Mesodermal cell (in vitro differentiated cells): ENCODE measurements around the gene MYL9.

Experiments used
- H3K27ac ChIP-seq: 2 replicates; pipeline ENCODE4 v1.7.0; 2013; ENCODE audit warnings: mild to moderate bottlenecking, low read depth, low read length, moderate library complexity; ENCODE audit not compliant: severe bottlenecking
- H3K36me3 ChIP-seq: 2 replicates; pipeline ENCODE4 v1.7.1; 2013; ENCODE audit warnings: mild to moderate bottlenecking, low read length, moderate library complexity; ENCODE audit not compliant: control insufficient read depth, insufficient read depth
- H3K4me1 ChIP-seq: one replicate; pipeline ENCODE4 v1.7.1; 2013; ENCODE audit warnings: mild to moderate bottlenecking, low read length; ENCODE audit not compliant: insufficient read depth, control insufficient read depth, poor library complexity, severe bottlenecking
- H3K4me3 ChIP-seq: 2 replicates; pipeline ENCODE4 v1.7.0; 2013; ENCODE audit warnings: low read length, control low read depth, mild to moderate bottlenecking; ENCODE audit not compliant: insufficient read depth, poor library complexity, severe bottlenecking; ENCODE audit errors: extremely low read depth
- H3K9me3 ChIP-seq: 2 replicates; pipeline ENCODE4 v1.7.1; 2013; ENCODE audit warnings: mild to moderate bottlenecking, low read length, moderate library complexity; ENCODE audit not compliant: control insufficient read depth
- WGBS, 2 experiments: methylation state at CpG; one replicate each; pipeline ENCODE4 v1.1.5; 2013; ENCODE audit warnings: missing lambda C conversion rate in 2 of 2; ENCODE audit not compliant: insufficient coverage in 2 of 2; 5-methylcytosine and 5-hydroxymethylcytosine counted together

MYL9 gene

DNA sequence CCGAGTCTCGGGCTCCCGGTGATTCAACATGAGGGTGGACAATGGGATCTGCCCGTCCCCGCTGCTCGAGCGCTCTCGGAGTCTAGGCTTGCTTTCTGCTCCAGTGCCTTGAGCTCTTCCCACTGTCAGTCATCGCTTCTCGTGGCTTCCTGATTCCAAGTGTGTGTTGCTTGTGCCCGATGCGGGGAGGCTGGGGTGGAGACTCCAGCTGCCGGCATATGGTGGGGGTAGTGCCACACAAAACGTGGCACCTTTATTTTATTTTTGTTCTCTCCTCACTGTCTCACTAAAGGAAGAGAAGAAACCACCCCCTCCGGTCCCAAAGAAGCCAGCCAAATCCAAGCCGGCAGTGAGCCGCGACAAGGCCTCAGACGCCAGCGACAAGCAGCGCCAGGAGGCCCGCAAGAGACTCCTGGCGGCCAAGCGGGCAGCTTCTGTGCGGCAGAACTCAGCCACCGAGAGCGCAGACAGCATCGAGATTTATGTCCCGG lies 14.8 kb upstream of the MYL9 start:
- WGBS, 2 experiments = 91 to 93% methylated on average over 23 of the region's 29 CpGs
- no peaks in the 10 kb centered on the region for H3K9me3 ChIP-seq
- peaks cover 81% of the 10 kb centered on the region for H3K36me3 ChIP-seq
- no peak overlapping the region for H3K27ac ChIP-seq
- no peak overlapping the region for H3K4me3 ChIP-seq
- H3K4me1 ChIP-seq = no peaks in the 10 kb centered on the region

DNA sequence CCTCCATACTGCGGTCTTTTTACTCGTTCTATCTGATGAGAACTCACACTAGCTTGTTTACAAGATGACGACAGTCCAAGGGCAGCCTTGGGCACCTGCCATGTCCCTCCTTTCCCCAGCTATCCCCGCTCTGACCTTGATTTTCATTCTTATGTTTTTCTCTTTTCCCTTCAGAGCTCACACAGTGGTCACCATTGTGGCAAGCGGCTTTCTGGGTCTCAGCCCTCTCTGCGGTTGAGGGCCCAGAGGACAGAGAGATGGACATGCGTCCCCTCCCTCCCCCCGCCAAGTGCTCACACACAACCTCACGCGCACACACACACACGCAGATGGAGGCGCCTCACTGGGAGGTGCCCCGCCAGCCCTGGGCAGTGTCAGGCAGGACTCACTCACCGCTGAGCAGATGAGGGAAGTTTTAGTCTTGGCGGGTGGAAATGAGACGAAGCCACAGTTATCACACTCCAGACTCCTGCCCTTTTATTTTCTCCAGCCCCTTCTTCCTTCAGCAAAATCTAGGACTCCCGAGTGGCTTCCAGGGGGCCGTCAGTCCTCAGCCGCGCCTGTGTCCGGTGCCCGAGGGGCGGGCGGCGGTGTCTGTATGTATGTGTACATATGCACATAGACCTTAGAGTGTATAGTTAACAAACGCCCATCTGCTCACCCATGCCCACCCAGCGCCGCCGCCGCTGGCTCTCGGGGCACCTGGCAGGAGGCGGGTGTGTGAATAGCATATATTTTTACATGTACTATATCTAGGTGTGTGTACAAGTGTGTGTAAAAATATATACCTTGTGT lies 13.8 kb upstream of the MYL9 start:
- Histone ChIP-seq H3K4me3 (no peak overlapping the region), H3K4me1 (no peaks in the 10 kb centered on the region), H3K27ac (no peak overlapping the region), H3K9me3 (no peaks in the 10 kb centered on the region), H3K36me3 (peaks cover 72% of the 10 kb centered on the region)
- 97 to 98% methylated on average over 9 to 13 of the region's 32 CpGs for WGBS, 2 experiments

DNA sequence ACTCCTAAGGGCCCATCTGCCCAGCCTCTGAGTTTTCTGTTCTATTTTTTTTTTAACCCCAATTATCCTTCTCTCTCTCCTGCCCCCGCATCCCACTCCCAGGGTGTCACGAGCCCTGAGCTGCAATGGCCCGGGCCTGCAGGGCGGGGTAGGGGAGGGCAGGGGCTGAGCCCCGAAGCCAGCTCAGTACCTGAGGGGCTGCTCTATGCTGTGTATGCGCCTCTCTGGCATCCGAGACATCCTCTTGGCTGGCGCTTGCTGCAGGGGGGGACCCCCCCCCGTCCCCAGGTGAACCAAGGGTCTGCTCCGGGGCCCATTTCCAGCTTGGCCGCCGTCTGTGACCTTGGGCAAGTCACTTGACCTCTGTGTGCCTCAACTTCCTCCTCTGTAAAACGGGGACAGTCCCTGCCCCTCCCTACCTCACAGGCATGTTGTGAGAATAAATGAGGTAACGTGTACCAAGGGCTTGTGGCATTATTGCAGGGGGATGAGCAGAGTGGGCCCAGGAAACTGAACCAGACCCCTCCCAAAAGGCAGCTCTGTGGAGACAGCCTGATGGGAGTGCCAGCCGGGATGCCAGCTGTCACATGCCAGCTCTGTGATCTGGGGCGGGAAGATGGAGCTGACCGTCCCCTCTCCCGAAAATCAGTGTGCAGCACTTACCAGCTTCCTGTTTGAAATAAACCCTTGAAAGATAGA lies 13.0 kb upstream of the MYL9 start:
- Histone ChIP-seq H3K4me3 (no peak overlapping the region), H3K36me3 (peaks cover 64% of the 10 kb centered on the region), H3K9me3 (no peaks in the 10 kb centered on the region), H3K27ac (no peak overlapping the region), H3K4me1 (no peaks in the 10 kb centered on the region)
- WGBS, 2 experiments = 96 to 97% methylated on average over 13 to 16 of the region's 18 CpGs

DNA sequence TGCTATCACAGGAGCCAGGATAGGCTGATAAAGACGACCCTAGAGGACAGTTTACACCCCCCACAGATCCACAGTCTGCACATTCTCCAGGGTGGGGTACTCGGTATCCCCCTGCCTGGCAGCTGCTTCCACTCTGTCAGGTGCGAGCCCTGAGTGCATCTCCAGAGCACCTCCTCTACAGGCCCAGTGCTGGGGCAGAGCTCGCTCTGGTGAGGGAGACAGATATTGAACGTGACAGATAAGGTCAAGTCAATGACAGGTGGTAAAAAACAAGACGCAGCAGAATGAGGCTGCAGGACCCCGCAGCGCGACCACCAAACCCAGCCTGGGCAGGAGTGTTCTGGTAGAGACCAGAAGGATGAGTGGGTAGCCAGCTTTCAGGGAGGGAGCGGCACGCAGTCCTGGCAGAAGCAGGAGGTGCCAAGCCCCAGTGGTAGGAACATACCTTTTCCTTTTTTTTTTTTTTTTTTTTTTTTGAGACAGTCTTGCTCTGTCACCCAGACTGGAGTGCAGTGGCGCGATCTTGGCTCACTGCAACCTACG lies 12.4 kb upstream of the MYL9 start:
- Histone ChIP-seq H3K4me1 (no peaks in the 10 kb centered on the region), H3K4me3 (no peak overlapping the region), H3K9me3 (no peaks in the 10 kb centered on the region), H3K27ac (no peak overlapping the region), H3K36me3 (peaks cover 58% of the 10 kb centered on the region)
- 96 to 97% methylated on average over 9 to 13 of the region's 14 CpGs for WGBS, 2 experiments

DNA sequence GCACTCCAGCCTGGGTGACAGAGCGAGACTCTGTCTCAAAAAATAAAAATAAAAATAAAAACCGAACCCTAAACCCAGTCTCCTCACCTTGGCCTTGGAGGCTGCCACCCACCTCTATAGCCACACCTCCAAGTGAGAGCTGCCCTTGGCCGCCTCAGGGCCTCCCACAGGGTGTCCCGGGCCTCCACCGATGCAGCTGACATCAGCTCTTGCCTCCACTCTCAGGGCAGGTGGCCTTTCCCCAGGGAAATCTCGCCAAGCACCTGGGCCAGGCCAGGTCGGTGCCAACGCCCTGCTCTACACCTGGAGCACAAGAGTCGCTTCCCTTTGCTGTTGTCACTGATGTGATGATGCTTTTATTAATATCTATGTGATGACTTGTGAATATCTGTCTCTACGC lies 8.9 kb upstream of the MYL9 start:
- H3K4me3 ChIP-seq = no peak overlapping the region
- H3K4me1 ChIP-seq = no peaks in the 10 kb centered on the region
- H3K36me3 ChIP-seq = peaks cover 24% of the 10 kb centered on the region
- WGBS, 2 experiments = 91 to 92% methylated on average over 6 to 8 of the region's 10 CpGs
- H3K27ac ChIP-seq = no peak overlapping the region
- no peaks in the 10 kb centered on the region for H3K9me3 ChIP-seq

DNA sequence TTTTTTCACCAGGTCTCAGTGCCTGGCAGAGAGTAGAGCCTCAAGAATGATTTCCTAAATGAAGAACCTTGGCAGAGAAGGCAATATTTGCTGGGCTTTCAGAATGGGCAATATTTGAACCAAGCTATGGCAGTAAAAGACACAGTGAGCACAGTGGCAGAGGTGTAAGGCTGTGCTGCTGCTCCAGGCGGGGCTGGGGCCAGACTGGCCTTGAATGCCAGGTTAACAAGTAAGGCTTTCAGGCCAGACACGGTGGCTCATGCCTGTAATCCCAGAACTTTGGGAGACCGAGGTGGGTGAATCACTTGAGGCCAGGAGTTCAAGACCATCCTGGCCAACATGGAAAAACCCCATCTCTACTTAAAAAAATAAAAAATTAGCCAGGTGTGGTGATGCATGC lies 8.5 kb upstream of the MYL9 start:
- whole genome bisulfite sequencing, 2 experiments = 95 to 96% methylated on average over 2 to 3 of the region's 3 CpGs
- Histone ChIP-seq H3K36me3 (peaks cover 20% of the 10 kb centered on the region), H3K4me1 (no peaks in the 10 kb centered on the region), H3K27ac (no peak overlapping the region), H3K9me3 (no peaks in the 10 kb centered on the region), H3K4me3 (no peak overlapping the region)

DNA sequence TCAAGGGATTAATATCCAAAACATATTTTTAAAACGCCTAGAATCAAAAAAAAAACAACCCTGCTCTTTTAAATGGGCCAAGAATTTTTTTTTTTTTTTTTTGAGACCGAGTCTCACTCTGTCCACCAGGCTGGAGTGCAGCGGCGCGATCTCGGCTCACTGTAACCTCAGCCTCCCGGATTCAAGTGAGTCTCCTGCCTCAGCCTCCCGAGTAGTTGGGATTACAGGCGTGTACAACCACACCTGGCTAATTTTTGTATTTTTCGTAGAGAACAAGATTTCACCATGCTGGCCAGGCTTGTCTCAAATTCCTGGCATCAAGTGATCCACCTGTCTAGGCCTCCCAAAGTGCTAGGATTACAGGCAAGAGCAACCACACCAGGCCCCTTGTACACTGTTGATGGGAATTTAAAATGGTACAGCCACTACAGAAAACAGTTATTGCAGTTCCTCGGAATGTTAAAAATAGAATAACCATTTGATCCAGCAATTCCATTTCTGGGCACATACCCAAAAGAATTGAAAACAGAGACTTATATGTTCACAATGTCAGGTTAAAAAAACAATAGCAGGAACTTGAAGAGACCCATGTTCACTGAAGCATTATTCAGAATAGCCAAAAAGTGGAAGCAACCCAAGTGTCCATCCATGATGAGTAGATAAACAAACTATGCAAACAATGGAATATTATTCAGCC lies 3.1 kb upstream of the MYL9 start:
- Histone ChIP-seq H3K4me1 (peaks cover 18% of the 10 kb centered on the region), H3K4me3 (no peak overlapping the region), H3K36me3 (peaks cover 10% of the 10 kb centered on the region), H3K9me3 (no peaks in the 10 kb centered on the region), H3K27ac (no peak overlapping the region)
- 89 to 95% methylated on average over 10 to 11 of the region's 11 CpGs for WGBS, 2 experiments

DNA sequence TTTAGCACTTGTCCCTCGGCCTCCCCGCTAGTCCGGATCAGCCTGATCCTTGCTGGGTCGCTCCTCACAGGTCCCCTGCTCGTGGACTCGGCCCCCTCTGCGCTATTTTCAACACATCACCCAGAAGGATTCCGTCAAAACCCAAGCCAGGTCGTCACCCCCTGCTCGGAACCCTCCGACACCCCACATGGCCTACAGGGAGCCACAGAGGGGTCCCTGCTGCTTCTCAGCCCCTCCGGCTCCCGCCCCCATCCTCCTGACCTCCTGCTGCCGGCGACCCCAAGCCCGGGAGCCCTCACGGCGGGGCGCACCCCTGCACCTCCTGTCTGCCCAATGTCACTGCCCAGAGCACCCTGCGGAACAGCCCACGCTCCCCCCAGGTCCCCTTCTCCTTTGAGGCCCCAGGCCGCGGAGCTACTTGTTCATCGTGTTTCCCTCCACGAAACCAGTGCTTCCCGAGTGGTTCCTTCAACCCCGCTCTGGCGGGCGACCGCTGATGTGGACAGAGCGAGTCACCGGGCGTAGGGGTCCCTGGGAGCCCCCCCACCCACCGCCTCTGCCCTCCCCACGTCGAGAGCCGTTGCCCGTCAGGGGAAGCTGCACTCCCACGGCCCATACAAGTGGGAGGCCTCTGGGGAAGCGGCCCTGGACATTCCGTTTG lies 638 bp upstream of the MYL9 start:
- H3K9me3 ChIP-seq = no peaks in the 10 kb centered on the region
- peak overlapping the region; percentile 81 for H3K27ac ChIP-seq
- peaks cover 34% of the 10 kb centered on the region for H3K4me1 ChIP-seq
- WGBS, 2 experiments = 24 to 37% methylated on average over 31 to 36 of the region's 41 CpGs
- H3K36me3 ChIP-seq = peaks cover 29% of the 10 kb centered on the region
- peak overlapping the region; percentile 75 for H3K4me3 ChIP-seq

DNA sequence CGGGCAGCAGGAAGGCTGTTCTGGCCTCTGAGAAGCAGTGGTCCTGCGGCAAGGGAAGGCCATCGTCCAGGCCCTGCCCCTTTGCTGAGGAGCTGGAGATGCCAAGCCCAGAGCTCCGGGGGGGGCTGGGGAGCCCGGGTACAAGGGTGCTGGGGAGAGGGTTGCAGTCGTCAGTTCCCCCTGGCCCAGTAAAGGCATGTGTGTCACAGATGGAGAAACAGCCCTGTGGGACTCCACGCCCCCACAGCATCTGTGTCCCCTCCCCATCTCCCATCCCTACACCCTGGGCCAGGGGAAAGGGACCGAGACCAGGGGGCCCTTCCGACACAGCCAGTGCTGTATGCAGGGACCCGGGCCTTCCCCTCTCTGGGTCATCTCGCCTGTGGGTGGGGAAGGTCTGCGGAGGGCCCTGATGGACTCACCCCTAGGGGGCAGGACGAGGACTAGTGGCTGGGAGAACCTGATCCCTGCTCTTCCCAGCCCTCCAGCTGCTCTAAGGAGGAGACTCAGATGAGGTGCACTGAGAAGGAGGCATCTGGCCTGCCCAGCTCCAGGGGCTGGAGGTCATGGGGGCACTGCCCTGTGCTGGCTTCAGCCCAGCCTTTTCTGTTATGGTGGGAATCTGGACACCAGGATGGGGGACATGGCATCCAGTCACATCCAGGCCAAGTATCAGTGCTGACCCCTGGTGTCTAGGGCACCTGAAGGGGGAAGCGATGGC lies 609 bp downstream of the MYL9 start:
- Histone ChIP-seq H3K4me3 (peak overlapping the region; percentile 75), H3K4me1 (peaks cover 34% of the 10 kb centered on the region), H3K9me3 (no peaks in the 10 kb centered on the region), H3K36me3 (peaks cover 37% of the 10 kb centered on the region), H3K27ac (peak overlapping the region; percentile 81)
- 0 to 17% methylated on average over 5 to 7 of the region's 14 CpGs for WGBS, 2 experiments
